ENCODE data around the gene CTNNA2.

The CTNNA2 gene

GRCh38 chr2:79619442-79619841, 106.6 kb downstream of the CTNNA2 start:
- DNase-seq: no peak

DNA sequence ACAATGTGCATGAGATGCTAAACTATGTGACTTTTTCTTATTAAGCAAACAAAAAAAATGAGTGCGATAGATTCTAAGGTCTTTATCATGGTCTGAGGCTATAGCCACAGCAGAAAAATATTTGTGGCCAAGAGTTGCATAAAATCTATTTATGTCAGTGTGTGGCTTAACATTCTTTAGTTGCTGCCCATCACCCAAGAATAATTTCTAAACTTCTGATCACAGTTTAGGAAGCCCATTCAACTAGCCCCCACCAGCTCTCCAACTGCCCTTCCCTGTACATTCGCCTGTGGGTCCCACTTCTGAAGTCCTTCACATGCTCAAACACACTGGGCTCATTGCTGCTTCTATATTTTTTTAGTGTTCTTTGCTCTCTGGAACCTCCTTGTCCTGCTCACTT, 107.1 kb downstream of the CTNNA2 start:
- DNase-seq: no peak

DNA sequence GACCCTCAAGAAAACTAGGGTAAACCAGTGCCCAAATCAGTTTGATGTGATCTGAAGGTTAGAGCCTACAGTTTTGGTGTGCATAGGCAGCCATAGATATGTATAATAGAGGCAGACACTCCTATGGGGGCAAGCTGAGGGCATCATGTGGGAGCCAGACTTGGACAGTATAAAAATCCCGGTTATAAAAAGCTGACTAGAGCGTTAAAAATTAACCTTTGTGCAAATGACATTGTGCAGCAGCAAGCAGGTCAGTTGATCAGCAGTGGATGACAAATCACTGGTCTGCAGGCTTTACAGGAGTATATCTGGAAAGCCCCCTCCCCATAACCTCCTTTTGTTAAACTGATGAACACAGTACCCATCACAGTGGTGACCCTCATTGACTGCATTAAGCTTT, 107.8 kb downstream of the CTNNA2 start:
- no peak for DNase-seq

- no peak for DNase-seq
Measured at GRCh38 chr2:79621252-79621651, 108.4 kb downstream of the CTNNA2 start.

GRCh38 chr2:79621755-79622154, 108.9 kb downstream of the CTNNA2 start:
- DNase-seq: no peak

DNA sequence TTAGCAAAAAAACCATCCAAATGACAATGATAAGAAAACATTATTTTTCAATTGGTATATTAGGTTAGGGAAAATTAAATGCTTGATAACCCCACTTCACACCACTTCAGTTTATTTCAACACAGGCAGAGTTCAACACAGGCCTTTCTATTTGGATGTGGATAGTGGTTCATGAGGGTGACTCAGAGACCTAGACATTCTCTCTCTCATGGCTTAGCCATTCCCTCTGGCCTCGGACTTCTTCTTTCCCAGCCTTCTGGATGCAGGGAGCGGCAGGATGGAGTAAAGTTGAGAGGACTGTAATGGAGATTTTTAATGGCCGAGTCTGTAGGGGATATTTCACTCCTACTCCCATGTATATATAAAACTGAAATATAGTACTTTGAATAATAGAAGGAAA, 109.7 kb downstream of the CTNNA2 start:
- DNase-seq: no peak

DNA sequence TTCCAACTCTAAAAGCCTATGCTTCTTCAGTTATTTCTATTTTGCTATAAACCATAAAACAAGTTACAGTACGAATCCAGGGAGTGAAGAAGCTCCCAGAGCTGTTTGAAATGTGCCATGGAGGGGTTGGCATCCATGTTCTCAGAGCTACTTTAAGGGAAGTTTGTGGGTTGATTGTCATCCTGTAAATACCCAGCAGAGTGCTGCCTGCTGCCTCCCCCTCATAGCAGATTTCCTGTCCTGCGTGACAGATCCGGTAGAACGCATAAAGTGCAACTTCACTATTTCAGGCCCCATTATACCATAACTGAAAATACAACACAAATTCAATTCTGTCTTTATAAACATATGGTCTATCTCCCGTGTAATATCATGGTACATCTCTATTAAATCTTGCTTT, 114.4 kb downstream of the CTNNA2 start:
- no peak for DNase-seq

- no peak for DNase-seq
Measured at GRCh38 chr2:79630060-79630459, 117.2 kb downstream of the CTNNA2 start.

DNA sequence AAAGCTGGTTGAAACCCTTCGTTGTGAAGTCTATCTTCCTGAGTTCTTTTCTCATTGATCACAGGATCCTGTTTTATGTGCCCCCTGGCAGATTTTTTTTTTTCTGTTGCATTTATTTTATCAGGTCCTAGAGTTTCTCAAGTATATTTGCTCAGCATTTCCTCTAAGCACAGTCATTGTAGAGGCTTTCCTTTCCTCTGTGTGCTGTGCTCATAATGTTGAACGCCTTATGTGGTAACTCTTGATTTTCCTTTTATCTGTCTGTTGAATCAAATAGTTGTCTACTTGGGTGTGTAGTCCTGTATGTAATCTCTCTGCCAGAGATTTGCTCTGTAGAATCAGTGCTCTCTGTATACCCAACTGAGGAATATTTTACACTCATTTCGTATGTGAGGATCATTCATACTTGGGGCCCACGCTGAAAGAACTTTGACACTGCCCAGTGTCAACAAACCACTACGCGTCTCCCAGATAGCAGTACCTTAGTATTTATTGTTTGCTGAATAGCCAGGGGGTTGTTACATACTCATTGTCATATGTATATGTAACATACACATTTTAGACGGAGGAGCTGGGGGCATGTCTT, 118.2 kb downstream of the CTNNA2 start:
- no peak for DNase-seq

GRCh38 chr2:79638410-79638809, 125.6 kb downstream of the CTNNA2 start:
- DNase-seq: no peak

DNA sequence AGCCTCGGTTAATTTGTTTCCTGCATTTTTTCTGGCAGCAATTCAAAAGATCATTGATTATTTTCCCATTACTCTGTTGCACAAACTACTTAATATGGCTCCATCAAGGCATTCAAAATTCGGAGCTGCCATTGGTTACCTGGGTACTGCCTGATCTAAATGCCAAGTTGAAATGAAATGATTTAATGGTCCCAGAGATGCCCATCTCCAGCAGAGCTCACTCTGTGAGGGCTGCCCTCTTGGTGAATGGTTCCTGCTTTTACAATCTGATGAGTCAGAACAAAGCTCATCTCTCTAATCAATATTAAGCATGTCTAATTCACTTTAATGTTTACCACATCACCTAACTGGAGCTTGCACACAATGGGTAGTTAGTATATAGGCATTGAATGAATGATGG, 126.1 kb downstream of the CTNNA2 start:
- DNase-seq: no peak

DNA sequence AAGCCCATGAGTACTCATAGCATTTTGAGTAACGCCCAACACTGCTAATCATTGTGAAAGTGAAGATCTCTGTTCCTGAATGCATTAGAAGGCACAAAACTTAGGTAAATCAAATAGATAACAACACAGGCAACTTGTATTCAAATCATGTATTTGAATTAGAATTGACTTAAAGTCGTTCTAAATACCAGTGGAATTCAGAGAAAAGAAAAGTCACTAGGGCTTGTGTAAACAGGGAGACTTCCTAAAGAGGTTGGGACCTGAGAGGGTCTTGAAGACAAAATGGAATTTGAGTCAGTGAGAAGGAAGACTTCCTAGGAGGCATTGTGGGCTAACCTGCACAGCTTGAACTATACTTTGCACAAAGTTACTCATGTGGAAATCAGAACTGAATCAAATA, 127.2 kb downstream of the CTNNA2 start:
- no peak for DNase-seq

DNA sequence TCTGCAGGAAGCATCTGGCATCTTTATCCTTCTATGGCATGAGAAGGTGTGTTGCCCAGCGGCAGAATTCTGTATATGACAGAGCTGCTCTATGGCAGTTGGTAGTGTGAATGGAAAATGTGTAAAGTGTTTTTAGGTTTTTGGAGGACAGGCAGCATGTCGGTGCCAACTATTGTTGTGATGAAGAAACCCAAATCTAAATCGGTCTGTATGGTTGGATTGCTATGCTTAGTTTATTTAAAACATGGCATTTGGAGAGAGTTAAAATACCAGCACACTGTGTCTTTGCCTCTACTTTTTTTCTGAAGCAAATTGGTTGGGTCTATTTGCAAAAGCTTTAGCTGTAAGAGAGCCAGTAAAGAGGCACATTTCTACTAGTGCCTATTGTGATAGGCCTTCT, 136.7 kb downstream of the CTNNA2 start:
- DNase-seq: no peak

DNA sequence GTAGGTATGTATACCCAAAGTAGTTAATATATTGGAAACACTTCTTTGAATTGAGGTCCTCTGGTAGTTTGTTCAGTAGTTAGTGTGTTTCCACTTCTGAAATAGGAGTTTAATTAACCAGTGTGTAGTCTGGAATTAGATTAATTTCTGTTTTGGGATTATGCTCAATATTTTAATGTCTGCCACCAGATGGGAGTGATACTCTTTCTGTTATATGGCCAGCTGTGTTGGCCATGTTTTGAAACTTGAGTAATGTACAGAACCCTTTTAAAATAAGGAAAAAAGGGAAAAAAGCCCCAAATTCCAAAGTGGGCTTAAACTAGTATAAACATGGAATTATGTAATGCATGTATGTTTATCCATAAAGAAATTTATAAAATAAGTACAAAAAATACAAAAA, 147.7 kb downstream of the CTNNA2 start:
- DNase-seq: no peak

DNA sequence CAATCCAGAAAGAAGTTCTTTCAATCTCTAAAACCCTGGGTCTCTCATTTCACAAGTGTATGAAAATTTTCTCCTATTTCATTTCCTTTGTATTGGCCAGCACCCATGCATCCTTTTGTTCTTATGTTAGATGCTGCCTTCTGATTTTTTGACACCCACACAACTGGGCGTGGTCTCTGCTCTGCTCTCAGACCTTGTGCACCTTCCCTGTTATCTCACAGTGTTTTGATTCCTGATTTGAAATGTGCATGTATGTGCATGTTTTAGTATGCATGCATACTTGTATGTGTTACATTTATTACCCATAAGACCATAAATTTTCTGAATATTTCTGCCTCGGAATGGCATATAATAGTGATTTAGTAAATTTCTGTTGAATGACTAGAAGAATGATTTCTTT, 152.2 kb downstream of the CTNNA2 start:
- no peak for DNase-seq

DNA sequence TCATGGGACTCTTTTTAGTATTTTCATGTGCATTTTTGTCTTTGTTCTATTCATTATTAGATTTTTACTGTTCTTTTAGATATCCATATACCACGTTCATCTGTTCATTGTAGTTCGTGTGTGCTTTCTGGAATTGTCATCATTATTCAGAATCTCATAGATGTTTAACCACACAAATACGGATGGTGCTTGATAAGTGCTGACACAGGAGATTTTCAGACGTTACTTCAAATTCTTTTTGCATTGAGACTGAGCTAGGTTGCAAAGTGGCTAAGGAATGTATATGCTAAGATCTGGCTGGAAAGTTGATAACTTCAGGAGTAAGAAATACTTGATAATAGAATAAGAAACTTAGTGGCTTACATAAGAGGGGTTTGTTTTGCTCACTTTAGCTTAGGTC, 153.6 kb downstream of the CTNNA2 start:
- no peak for DNase-seq

- no peak for DNase-seq
Measured at GRCh38 chr2:79669714-79670113, 156.9 kb downstream of the CTNNA2 start.

DNA sequence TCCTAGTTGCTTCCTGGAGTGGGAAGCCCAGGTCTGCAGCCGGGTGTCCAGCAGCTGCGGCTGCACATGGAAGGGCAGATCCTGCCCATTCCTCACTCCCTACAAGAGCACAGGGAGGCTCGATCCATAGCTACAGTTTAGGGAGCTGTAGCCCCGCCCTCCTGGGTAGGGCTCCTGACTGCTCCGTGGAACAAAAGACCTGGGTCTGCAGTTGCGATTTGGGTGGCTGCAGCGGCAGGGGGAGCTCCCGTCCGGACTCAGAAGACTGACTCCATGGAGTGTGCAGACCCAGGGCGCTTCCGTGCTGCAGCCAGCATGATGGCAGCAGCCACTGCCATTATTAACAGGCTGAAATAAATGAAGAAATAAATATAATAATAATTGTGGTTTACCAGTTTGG, 157.3 kb downstream of the CTNNA2 start:
- no peak for DNase-seq

DNA sequence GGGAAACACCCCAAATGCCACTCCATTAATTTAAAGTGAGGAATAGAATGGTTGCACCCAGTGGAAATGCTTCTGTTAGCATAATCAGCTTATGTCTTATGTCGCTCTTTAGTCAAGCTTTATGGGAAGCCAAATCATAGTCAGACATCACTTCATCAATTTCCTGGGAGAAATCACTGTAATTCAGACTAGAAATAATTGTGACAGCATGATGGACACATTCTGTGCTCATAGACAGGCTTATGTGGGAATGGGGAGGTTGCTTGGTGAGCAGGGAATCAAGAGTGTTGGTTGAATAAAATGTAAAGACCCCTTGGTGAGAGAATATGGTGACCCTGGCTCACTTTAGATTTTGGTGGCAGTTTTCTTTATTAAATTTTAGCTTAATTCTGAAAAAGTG, 174.0 kb downstream of the CTNNA2 start:
- DNase-seq: no peak

- DNase-seq: no peak
Measured at GRCh38 chr2:79695248-79695647, 182.4 kb downstream of the CTNNA2 start.

DNA sequence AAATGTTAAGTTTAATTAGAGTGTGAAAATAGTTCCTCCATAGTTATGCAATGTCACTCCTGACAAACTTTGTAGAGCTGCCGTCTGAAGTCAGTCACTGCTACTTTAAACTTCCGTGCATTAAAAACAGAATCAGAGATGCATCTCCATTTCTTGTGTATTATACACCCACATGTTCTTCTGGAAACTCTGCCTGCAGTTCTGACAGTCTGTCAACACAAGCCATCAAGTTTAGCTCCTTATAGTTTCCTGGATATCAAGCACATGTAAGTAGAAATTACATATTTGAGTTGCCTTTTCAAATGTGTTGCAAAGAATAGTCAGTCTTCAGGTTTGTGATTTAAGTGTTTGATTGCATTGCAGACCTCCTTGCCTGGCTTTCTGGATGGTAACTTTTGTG, 184.3 kb downstream of the CTNNA2 start:
- DNase-seq: no peak

DNA sequence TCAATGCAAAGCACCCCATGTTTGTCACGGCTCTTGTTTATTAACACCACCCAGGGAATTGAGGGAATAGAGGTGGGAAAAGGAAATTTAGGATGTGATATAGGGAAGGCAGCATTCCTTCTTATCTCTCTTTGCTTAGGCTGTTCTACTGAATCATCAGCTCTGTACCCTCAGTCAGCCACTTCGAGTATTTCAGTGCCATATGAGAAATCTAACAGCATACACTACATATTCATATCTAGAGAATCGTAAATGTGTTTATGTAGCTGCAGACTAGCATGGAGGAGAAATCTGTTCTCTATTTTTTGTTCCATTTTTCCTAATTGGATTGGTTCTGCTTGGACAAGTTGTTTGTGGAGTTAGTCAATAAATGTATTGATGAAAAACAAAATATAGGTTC, 187.8 kb downstream of the CTNNA2 start:
- no peak for DNase-seq

DNA sequence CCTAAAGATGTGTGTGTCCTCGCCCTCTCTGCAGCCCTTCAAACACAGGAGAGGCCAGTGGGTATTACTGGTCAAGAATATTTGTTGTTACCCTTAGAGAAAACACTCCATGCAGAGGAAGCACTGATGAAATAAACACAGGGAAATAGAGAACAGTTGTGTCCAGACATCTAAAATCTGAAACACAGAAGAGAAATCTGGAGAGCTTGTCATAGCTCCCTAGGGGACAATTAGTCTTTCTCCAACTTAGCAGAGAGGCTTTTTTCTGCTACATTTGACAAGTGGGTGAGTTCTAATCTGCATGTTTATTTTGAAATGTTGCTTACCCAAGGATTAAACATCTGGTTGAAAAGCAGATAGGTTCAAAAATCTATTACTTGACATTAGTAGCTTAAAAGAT, 190.1 kb downstream of the CTNNA2 start:
- DNase-seq: no peak

DNA sequence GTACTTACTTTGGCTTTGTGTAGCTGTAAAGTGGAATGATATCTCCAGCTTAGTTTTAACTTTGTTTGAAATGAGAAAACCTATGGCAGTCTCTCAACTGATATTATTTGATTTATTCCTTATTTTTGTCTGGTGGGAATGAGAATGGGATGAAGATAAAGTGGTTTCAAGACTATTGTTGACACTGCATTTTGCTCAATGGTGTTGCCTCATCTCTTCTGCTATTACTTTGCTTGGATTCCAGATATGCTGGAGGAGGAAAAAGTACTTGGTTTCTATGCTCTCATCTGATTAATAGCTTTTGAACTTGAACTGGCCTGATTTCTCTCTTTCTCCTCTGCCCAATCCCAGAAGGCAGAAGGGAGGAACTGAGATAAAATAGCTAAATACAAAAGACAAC, 198.2 kb downstream of the CTNNA2 start:
- DNase-seq: no peak

GRCh38 chr2:79713131-79713785, 200.4 kb downstream of the CTNNA2 start:
- DNase-seq: no peak

Measured in activated CD4-positive, CD25-positive, alpha-beta regulatory T cell treated with anti-CD3 and anti-CD28 coated beads, Interleukin-2, amount 50 U/mL, for 72 hours (primary cell).